Urinary bladder (tissue), 4 donors: ENCODE data around the gene KLHL42. TPM values are rescaled to one million over a fixed set of nuclear protein-coding genes. Genes with fewer than 3 reads are reported as not detected.

Experiments
- DNase-seq: peaks from one replicate; pipeline ENCODE4 v3.0.0-alpha.2; 2015; ENCODE audit errors: extremely low spot score
- H3K27ac ChIP-seq: one replicate; pipeline ENCODE4 v1.5.1; 2013; ENCODE audit warnings: low read depth, mild to moderate bottlenecking, moderate library complexity
- H3K36me3 ChIP-seq: one replicate; pipeline ENCODE4 v1.6.1; 2013; ENCODE audit warnings: mild to moderate bottlenecking, moderate library complexity; ENCODE audit not compliant: insufficient read depth
- H3K4me1 ChIP-seq: one replicate; pipeline ENCODE4 v1.6.1; 2013; ENCODE audit warnings: mild to moderate bottlenecking, moderate library complexity; ENCODE audit not compliant: insufficient read depth
- H3K4me3 ChIP-seq: one replicate; pipeline ENCODE4 v1.5.1; 2013; ENCODE audit warnings: low read depth, low read length
- WGBS: extraction: QIAGEN DNeasy Blood & Tissue Kit; methylation state at CpG from one replicate; pipeline ENCODE4 v1.1.7; 2013; 5-methylcytosine and 5-hydroxymethylcytosine counted together
- polyA plus RNA-seq: library from polyadenylated mRNA; stranded (reverse); fragments of 200-250 nt; gene quantifications from one replicate; pipeline ENCODE4 v1.2.3, GENCODE V29; 2013
- total RNA-seq: library from RNA; depleted of rRNA; stranded (reverse); fragments of >200 nt; gene quantifications from one replicate; pipeline ENCODE4 v1.2.3, GENCODE V29; 2014
- donor health status: healthy with polysubstance abuse.
- donor health status: healthy.

KLHL42 gene
- total and polyA plus RNA-seq, 2 donors = 39.5 to 70.0 TPM

- H3K27ac ChIP-seq = no peak overlapping the region
- no peak overlapping the region for H3K4me3 ChIP-seq
- WGBS = 71% methylated on average over 2 of the region's 2 CpGs
These were observed 34.4 kb downstream of the KLHL42 start for GRCh38 chr12:27814411-27814810.

GRCh38 chr12:27814851-27815591 is 35.0 kb downstream of the KLHL42 start:
- Histone ChIP-seq H3K36me3 (no peaks in the 10 kb centered on the region), H3K27ac (no peak overlapping the region)
- WGBS = 39% methylated on average over 3 of the region's 3 CpGs

More at GRCh38 chr12:27814411-27814810, 34.4 kb downstream of the KLHL42 start:
- no peaks in the 10 kb centered on the region for H3K4me1 ChIP-seq
- DNase-seq = no peak
- no peaks in the 10 kb centered on the region for H3K36me3 ChIP-seq

GRCh38 chr12:27817766-27818165 is 37.7 kb downstream of the KLHL42 start:
- H3K36me3 ChIP-seq = no peaks in the 10 kb centered on the region
- no peak overlapping the region for H3K4me3 ChIP-seq
- H3K4me1 ChIP-seq = no peaks in the 10 kb centered on the region
- no peak overlapping the region for H3K27ac ChIP-seq
- WGBS = 82% methylated on average over 4 of the region's 4 CpGs
- no peak for DNase-seq

More at GRCh38 chr12:27814851-27815591, 35.0 kb downstream of the KLHL42 start:
- H3K4me1 ChIP-seq = no peaks in the 10 kb centered on the region
- H3K4me3 ChIP-seq = no peak overlapping the region
- no peak for DNase-seq

- Histone ChIP-seq H3K27ac (no peak overlapping the region), H3K4me3 (no peak overlapping the region), H3K36me3 (no peaks in the 10 kb centered on the region), H3K4me1 (no peaks in the 10 kb centered on the region)
- 65% methylated on average over 7 of the region's 7 CpGs for WGBS
- no peak for DNase-seq
These were observed 38.4 kb downstream of the KLHL42 start for GRCh38 chr12:27818401-27818918.

- no peaks in the 10 kb centered on the region for H3K36me3 ChIP-seq
- 87% methylated on average over 5 of the region's 5 CpGs for whole genome bisulfite sequencing
These were observed 40.5 kb downstream of the KLHL42 start for GRCh38 chr12:27820564-27820963.

GRCh38 chr12:27821259-27821973 is 41.4 kb downstream of the KLHL42 start:
- Histone ChIP-seq H3K4me1 (no peaks in the 10 kb centered on the region), H3K36me3 (no peaks in the 10 kb centered on the region), H3K27ac (no peak overlapping the region), H3K4me3 (no peak overlapping the region)
- 16% methylated on average over 7 of the region's 7 CpGs for WGBS
- peak; percentile 51 for DNase-seq

More at GRCh38 chr12:27820564-27820963, 40.5 kb downstream of the KLHL42 start:
- Histone ChIP-seq H3K27ac (no peak overlapping the region), H3K4me1 (no peaks in the 10 kb centered on the region), H3K4me3 (no peak overlapping the region)
- no peak for DNase-seq

- no peak for DNase-seq
- no peaks in the 10 kb centered on the region for H3K4me1 ChIP-seq
- no peak overlapping the region for H3K4me3 ChIP-seq
- whole genome bisulfite sequencing = 87% methylated on average over 9 of the region's 9 CpGs
- no peaks in the 10 kb centered on the region for H3K36me3 ChIP-seq
- no peak overlapping the region for H3K27ac ChIP-seq
These were observed 42.2 kb downstream of the KLHL42 start for GRCh38 chr12:27822076-27822712.

GRCh38 chr12:27823038-27823437 is 43.0 kb downstream of the KLHL42 start:
- no peak for DNase-seq
- WGBS = 94% methylated on average over 5 of the region's 5 CpGs
- Histone ChIP-seq H3K4me1 (no peaks in the 10 kb centered on the region), H3K4me3 (no peak overlapping the region), H3K27ac (no peak overlapping the region), H3K36me3 (no peaks in the 10 kb centered on the region)

GRCh38 chr12:27824126-27824842 is 44.3 kb downstream of the KLHL42 start:
- Histone ChIP-seq H3K4me3 (no peak overlapping the region), H3K4me1 (no peaks in the 10 kb centered on the region), H3K36me3 (no peaks in the 10 kb centered on the region), H3K27ac (no peak overlapping the region)
- 68% methylated on average over 12 of the region's 12 CpGs for WGBS
- DNase-seq = no peak

GRCh38 chr12:27826076-27826475 is 46.0 kb downstream of the KLHL42 start:
- 86% methylated on average over 1 of the region's 1 CpG for WGBS

GRCh38 chr12:27828196-27828595 is 48.2 kb downstream of the KLHL42 start:
- no peaks in the 10 kb centered on the region for H3K36me3 ChIP-seq
- WGBS = 95% methylated on average over 3 of the region's 3 CpGs
- H3K4me3 ChIP-seq = no peak overlapping the region
- H3K27ac ChIP-seq = no peak overlapping the region
- no peaks in the 10 kb centered on the region for H3K4me1 ChIP-seq
- DNase-seq = no peak

More at GRCh38 chr12:27826076-27826475, 46.0 kb downstream of the KLHL42 start:
- no peak for DNase-seq
- Histone ChIP-seq H3K4me1 (no peaks in the 10 kb centered on the region), H3K36me3 (no peaks in the 10 kb centered on the region), H3K4me3 (no peak overlapping the region), H3K27ac (no peak overlapping the region)

GRCh38 chr12:27838543-27839185 is 58.6 kb downstream of the KLHL42 start:
- no peak for DNase-seq
- 63% methylated on average over 2 of the region's 2 CpGs for WGBS

More at GRCh38 chr12:27838543-27839185, 58.6 kb downstream of the KLHL42 start:
- Histone ChIP-seq H3K4me1 (no peaks in the 10 kb centered on the region), H3K27ac (no peak overlapping the region), H3K36me3 (no peaks in the 10 kb centered on the region), H3K4me3 (no peak overlapping the region)
